PC-9 (cell line): ENCODE data around the gene SPTAN1. TPM values are rescaled to one million over a fixed set of nuclear protein-coding genes. Genes with fewer than 3 reads are reported as not detected.
"Not testable (repeated sequence)": the region's sequence is repeated elsewhere in the genome, so short reads cannot be mapped to it uniquely, and the experiment has no call there.

ENCODE experiments used
- BruUV-seq: library from RNA; stranded (reverse); fragments of 400-500 nt; replicated peaks from 2 replicates; lab custom pipeline; 2021; lab: Mats Ljungman, UMichigan
- CTCF ChIA-PET: fragments of 300-600 bp; sonication (Branson Sonifier 250); formaldehyde crosslinking; loops from one replicate; lab custom pipeline; 2022; ENCODE audit warnings: antibody characterized with exemption; lab: Charles Lee
- POLR2A ChIA-PET: fragments of 300-600 bp; sonication (Branson Sonifier 250); formaldehyde crosslinking; loops from one replicate; lab custom pipeline; 2022; ENCODE audit warnings: antibody characterized with exemption; ENCODE audit not compliant: unreplicated experiment; lab: Charles Lee
- DNase-seq, 2 experiments: peaks; one replicate each; pipeline versions ENCODE4 v3.0.0 to v3.0.0-alpha.2; 2015 to 2022; ENCODE audit warnings: mixed read lengths in 1 of 2
- H2AFZ ChIP-seq: fragments of 200-600 bp; sonication (generic); 2 replicates; pipeline ENCODE4 v1.8.1; 2017; ENCODE audit warnings: antibody characterized with exemption
- H3F3A ChIP-seq: fragments of 200-600 bp; sonication (generic); 2 replicates; pipeline ENCODE4 v1.8.1; 2017; ENCODE audit warnings: antibody characterized with exemption, mild to moderate bottlenecking, low read depth; ENCODE audit not compliant: insufficient read depth
- H3K27ac ChIP-seq: fragments of 200-600 bp; sonication (generic); 2 replicates; pipeline ENCODE4 v1.6.1; 2016; ENCODE audit warnings: mixed run types
- H3K27me3 ChIP-seq: fragments of 200-600 bp; sonication (generic); 2 replicates; pipeline ENCODE4 v1.6.1; 2016; ENCODE audit warnings: low read depth, mixed run types; ENCODE audit not compliant: insufficient read depth
- H3K36me3 ChIP-seq: fragments of 200-600 bp; sonication (generic); 2 replicates; pipeline ENCODE4 v1.6.1; 2016; ENCODE audit warnings: low read depth, mixed run types
- H3K4me1 ChIP-seq: fragments of 200-600 bp; sonication (generic); replicated peaks from 2 replicates; pipeline ENCODE4 v1.6.1; 2016; ENCODE audit warnings: mixed run types; ENCODE audit not compliant: insufficient read depth
- H3K4me2 ChIP-seq: fragments of 200-600 bp; sonication (generic); 2 replicates; pipeline ENCODE4 v1.6.1; 2017; ENCODE audit warnings: mixed run types
- H3K4me3 ChIP-seq: fragments of 200-600 bp; sonication (generic); 2 replicates; pipeline ENCODE4 v1.6.1; 2016; ENCODE audit warnings: mixed run types
- H3K79me2 ChIP-seq: fragments of 200-600 bp; sonication (generic); 2 replicates; pipeline ENCODE4 v1.6.1; 2017; ENCODE audit warnings: low read depth, mixed run types
- H3K9me2 ChIP-seq: fragments of 200-600 bp; sonication (generic); 2 replicates; pipeline ENCODE4 v1.8.1; 2017; ENCODE audit warnings: mild to moderate bottlenecking; ENCODE audit not compliant: insufficient read depth
- H3K9me3 ChIP-seq: fragments of 200-600 bp; sonication (generic); 2 replicates; pipeline ENCODE4 v1.8.1; 2016; ENCODE audit warnings: low read depth; ENCODE audit not compliant: insufficient read depth
- H4K20me1 ChIP-seq: fragments of 200-600 bp; sonication (generic); 2 replicates; pipeline ENCODE4 v1.8.1; 2017; ENCODE audit not compliant: insufficient read depth
- CTCF ChIP-seq: fragments of 200-600 bp; sonication (generic); conservative IDR thresholded peaks from 2 replicates; pipeline ENCODE4 v1.6.1; 2017; ENCODE audit warnings: mixed run types, antibody characterized with exemption, mild to moderate bottlenecking, moderate library complexity
- EZH2 ChIP-seq: fragments of 200-600 bp; sonication (generic); IDR thresholded peaks from 2 replicates; pipeline ENCODE4 v1.8.0; 2017; ENCODE audit warnings: antibody characterized with exemption, low read depth
- intact Hi-C: fragments of 100-400 bp; cut with micrococcal nuclease; formaldehyde crosslinking; loops from one replicate; pipeline ENCODE4 v1.10.0; 2022; ENCODE audit not compliant: unreplicated experiment
- total RNA-seq: library from RNA; stranded (reverse); gene quantifications from 2 replicates; pipeline ENCODE4 v1.2.3, GENCODE V29; 2021

SPTAN1 gene
- total RNA-seq, 1 experiment from 2014 or later, result 214 TPM

GRCh38 chr9:128504485-128505413, 47.6 kb upstream of the SPTAN1 start, which contains the start of gene GLE1:
Gene GLE1, plus strand, starts transcription at chr9:128504719. Its CDS starts 87 bp downstream, at chr9:128504806.
- Histone ChIP-seq H3K79me2 (peaks cover 28% of the 10 kb centered on the region), H3K36me3 (peaks cover 10% of the 10 kb centered on the region; the same call in 1 of the 2 replicates), H3K4me2 (peak within 1 kb of the TSS; percentile 91), H3K4me3 (peak within 1 kb of the TSS; percentile 94), H3K9me3 (no peaks in the 10 kb centered on the region), H3F3A (peaks cover 15% of the 10 kb centered on the region; the same call in 1 of the 2 replicates), H3K9me2 (no peaks in the 10 kb centered on the region), H3K27me3 (no peaks in the 10 kb centered on the region), H2AFZ (peak within 1 kb of the TSS; percentile 93), H4K20me1 (0 out of 2 replicates have a peak, but pooled peaks cover 5% of the 10 kb centered on the region), H3K4me1 (peaks cover 17% of the 10 kb centered on the region), H3K27ac (peak within 1 kb of the TSS; percentile 43)
- POLR2A ChIA-PET, result interaction anchor here (0.6 to 0.7 kb wide), 3 partner anchors 130 to 391 kb away, joined by 3 to 5 read pairs (median 4); no protein-coding TSS in a partner anchor
- peak; percentile 79 to 97 for DNase-seq
- CTCF ChIA-PET, result interaction anchor here (0.9 to 1.2 kb wide), 2 partner anchors 84 to 143 kb away, joined by 3 to 4 read pairs; partner anchors contain the start of gene CERCAM
- BruUV-seq, result TSS peak; percentile 55
- intact Hi-C loops, result loop anchor here (2.0 kb wide), 1 partner anchor 210 kb away; no protein-coding TSS in a partner anchor
- TF ChIP-seq CTCF (no peak), EZH2 (no peak)

GRCh38 chr9:128505414-128505765, 47.0 kb upstream of the SPTAN1 start:
- ChIA-PET POLR2A (interaction anchor here (0.6 to 0.7 kb wide), 2 partner anchors 130 to 201 kb away, joined by 4 to 5 read pairs; no protein-coding TSS in a partner anchor), CTCF (interaction anchor here (0.9 to 1.2 kb wide), 2 partner anchors 84 to 143 kb away, joined by 3 to 4 read pairs; partner anchors contain the start of gene CERCAM)
- DNase-seq, result peak in 1 of 2 experiments; percentile 41
- H2AFZ ChIP-seq, result peak overlapping the region; percentile 93; the same call in 1 of the 2 replicates
- H4K20me1 ChIP-seq, result 0 out of 2 replicates have a peak, but pooled peaks cover 5% of the 10 kb centered on the region
- H3K9me2 ChIP-seq, result no peaks in the 10 kb centered on the region
- H3K4me1 ChIP-seq, result peaks cover 17% of the 10 kb centered on the region
- H3K4me3 ChIP-seq, result peak overlapping the region; percentile 94
- H3K36me3 ChIP-seq, result peaks cover 10% of the 10 kb centered on the region; the same call in 1 of the 2 replicates
- no peaks in the 10 kb centered on the region for H3K27me3 ChIP-seq
- peaks cover 15% of the 10 kb centered on the region; the same call in 1 of the 2 replicates for H3F3A ChIP-seq
- no peaks in the 10 kb centered on the region for H3K9me3 ChIP-seq
- peaks cover 28% of the 10 kb centered on the region for H3K79me2 ChIP-seq
- intact Hi-C loops, result loop anchor here (2.0 kb wide), 1 partner anchor 211 kb away; no protein-coding TSS in a partner anchor
- H3K4me2 ChIP-seq, result peak overlapping the region; percentile 91
- H3K27ac ChIP-seq, result no peak overlapping the region; the same call in 1 of the 2 replicates
- no peak for TF ChIP-seq EZH2
- no peak for TF ChIP-seq CTCF
- BruUV-seq, result no TSS peak

GRCh38 chr9:128505906-128506305, 46.5 kb upstream of the SPTAN1 start:
- H3K27me3 ChIP-seq, CTCF ChIA-PET, H3K9me2 ChIP-seq, H4K20me1 ChIP-seq, BruUV-seq, POLR2A ChIA-PET, DNase-seq, H3K9me3 ChIP-seq, H2AFZ ChIP-seq, H3K27ac ChIP-seq, H3K36me3 ChIP-seq: not testable (repeated sequence)
- Histone ChIP-seq H3K4me1 (peaks cover 17% of the 10 kb centered on the region), H3K4me3 (peak overlapping the region; percentile 94; the same call in 1 of the 2 replicates), H3K4me2 (peak overlapping the region; percentile 91), H3F3A (peaks cover 15% of the 10 kb centered on the region; the same call in 1 of the 2 replicates), H3K79me2 (peaks cover 28% of the 10 kb centered on the region)
- intact Hi-C loops, result loop anchor here (2.0 kb wide), 1 partner anchor 211 kb away; no protein-coding TSS in a partner anchor
